GM18526 (cell line): ENCODE results near the gene DUS4L.

Source experiments
- POLR2A ChIP-seq: IDR thresholded peaks from 3 replicates; pipeline ENCODE4 v1.6.1; 2011; ENCODE audit not compliant: insufficient read length; ENCODE audit errors: extremely low read depth

The DUS4L gene

DNA sequence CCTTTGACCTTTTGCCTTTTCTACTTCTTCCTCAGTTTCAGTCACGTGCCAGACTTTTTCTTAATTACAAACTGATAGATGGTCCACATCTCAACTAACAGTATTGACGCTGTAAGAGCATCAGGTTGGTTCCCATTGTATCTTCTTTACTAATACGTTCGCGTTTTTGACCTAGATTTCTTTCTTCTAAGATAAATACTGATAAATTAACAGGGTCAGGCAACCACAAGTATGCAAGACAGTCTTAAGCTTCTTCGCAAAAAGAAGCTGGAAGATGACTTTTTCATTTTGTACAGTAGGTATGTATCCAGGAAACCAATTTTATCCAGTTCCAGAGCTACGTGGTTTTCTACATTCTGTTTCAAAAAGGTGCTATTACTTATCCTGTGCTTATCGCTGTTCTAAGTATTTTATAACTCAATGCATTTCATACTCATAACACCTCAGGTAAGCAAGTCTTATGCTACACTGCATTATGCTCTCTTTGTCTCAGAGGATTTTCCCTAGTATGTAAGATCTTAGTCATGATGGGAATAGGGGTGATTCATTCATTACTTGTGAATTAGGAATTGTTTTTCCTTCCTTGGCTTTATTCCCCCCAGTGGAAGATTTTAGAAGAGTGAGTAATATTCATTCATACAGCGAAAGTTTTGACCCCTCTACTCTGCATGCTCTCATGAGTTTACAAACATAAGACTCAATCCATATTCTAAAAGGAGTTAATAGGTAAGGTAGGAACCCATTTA is 955 bp downstream of the DUS4L start:
- TF ChIP-seq POLR2A: no peak

DNA sequence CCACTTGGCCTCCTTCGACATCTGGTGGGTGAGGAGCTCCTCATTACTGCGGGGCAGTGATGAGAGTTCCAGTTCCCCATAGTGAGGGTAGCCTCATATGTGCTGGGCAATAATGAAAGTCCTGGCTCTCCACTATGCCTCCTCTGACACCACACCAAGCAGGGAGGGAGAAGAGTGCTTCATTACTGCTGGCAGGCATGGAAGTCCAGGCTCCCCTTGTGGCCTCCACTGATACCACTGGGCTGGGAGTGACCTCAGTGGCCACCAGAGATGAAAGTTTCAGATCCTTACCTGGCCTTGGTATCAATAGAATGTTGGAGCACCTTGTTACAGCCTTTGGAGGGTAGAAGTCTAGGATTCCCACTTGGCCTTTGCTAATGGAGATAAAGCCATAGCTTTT is 6.5 kb downstream of the DUS4L start:
- no peak for TF ChIP-seq POLR2A

DNA sequence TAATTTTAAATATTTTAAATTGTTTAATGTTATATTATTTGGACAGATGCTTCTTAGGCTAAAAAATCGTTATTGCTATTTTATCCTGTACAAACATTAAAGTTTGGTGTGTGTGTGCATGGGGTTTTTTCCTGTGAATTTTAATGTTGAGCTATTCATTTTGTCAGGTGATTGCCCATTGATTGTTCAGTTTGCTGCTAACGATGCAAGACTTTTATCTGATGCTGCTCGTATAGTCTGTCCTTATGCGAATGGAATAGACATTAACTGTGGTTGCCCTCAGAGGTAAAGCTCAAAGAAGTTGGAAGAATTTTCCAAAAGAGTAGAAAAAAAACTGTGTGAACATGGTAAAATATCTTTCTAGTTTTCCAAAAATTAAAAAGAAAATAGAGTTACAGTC is 9.8 kb downstream of the DUS4L start:
- no peak for TF ChIP-seq POLR2A

DNA sequence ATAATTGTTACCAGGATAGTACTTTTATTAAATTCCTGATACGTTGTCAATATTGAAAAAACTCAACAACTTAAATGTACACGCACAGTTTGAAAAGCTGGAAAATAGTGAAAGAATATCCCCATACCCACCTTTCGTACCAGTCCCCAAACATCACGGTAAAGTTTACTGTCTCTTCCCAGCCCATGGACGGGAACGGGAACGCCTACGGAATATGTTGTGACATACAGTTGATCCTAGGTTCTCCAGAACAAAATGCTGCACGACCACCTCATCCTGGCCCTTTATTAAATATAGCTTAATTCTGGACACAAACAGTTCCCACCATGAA is 15.7 kb downstream of the DUS4L start:
- TF ChIP-seq POLR2A: no peak

DNA sequence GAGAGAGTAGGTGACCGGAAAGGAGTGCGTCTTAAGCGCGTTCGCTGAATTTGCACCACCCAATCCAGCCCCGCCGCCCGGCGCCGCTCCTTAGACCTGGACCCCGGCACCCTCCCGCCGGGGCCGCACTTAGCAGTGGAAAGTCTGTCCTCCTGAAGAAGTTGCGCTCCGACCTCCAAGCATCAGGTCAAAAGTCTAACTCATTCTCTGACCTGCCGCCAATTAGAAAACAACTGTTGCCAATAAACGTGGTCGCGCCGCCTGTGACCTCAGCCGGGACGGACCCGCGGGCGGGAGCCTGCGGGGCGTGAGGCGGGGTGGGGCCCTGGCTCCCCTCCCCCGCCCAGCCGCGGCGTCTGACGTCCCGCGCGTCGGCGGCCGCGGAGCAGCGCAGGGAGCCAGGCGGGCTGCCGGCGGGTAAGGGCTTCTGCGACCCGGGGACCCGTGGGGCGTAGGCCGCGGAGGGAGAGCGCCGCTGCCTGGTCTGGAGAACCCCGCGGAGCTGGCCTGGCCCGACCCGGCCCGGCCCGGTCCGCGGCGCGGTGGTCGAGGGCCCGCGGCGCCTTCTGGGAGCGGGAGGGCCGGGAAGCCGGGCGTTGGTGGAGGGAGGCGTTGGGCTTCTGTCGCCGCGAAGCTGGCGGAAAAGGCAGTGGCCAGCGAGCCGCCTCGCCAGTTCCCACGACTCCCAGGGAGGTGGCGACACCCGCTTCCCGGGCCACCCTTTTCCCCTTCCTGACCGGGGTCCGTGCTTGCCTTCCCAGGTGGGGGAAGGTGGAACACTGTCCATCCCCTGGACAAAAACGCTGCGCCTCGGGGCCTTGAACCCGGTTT is 16.3 kb downstream of the DUS4L start, which contains the start of gene BCAP29:
Gene BCAP29, plus strand, starts transcription at position 362 of the 831 bp plus-strand sequence. CDS start 527 bp downstream, outside the sequence.
- peak; percentile 74 for TF ChIP-seq POLR2A

DNA sequence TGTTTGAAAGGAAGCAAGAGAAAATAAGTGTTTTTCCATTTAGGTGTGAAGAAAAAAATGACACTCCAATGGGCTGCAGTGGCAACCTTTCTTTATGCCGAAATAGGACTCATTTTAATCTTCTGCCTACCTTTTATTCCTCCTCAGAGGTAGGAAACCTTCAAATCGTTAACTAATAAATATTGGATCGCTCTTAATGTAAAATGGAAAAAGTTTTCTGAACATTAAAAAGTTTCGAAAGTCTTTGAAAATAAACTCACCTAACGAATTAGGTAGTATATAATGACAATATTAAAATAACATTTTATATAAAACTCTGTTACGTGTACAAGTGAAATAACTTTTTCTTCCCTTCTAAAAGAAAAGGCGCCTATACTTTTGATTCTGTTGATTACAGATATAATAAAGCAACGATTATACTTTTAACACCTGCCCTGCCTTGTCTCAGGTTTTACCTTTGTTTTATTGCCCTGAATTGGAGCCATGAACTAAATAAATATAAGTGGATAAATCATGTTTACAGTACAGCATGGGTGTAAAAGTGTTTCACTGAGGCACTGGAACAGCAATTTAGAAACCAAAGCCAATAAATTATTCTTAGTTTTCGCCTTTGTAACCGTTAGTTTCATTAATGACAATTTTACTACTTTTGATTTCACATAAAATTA is 17.1 kb downstream of the DUS4L start:
- TF ChIP-seq POLR2A: no peak

DNA sequence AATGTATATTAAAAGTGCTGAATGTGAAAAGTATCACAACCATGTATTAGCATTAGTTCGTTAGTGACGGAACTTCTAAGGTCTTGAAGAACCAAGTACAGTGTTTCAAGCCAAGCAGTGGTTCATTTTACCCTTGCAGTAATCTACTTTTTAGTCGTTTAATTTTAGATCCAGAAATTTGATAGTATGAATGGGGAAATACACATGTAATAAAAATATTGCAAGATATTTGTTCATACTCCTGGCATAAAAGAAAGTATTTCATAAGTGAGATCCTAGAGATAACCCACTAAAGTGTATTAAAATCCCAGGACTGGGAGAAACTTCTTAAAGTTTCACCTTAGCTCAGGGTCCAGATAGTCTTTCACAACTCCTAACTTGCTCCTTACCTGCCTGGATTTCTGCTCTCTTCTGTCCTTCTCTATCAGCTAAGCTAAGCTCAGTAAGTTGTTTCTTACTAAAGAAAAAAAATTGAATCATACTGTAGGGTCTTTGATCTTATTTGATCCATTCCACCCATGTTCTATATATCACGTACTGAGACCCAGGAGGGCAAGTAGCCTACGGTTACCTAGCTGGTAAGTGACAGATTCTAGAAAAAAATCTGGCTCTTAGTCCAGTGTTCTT is 17.7 kb downstream of the DUS4L start:
- no peak for TF ChIP-seq POLR2A

DNA sequence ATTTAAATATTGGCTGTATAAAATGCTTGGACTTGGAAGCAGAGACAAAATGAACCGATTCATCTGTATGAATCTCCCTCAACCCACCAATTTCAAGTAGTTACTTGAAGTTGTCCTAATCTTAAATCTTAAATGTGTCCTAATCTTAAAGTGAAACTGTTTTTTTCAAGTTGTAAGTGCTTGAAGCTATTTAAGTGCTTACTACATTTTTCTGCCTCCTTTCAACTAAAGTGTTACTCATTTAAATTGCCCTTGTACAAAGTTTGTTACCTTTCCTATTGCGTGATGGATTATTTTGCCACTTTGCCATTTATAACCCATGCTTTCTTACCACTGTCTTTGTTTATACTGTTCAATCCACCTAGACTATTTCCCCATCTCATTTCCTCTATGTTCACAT is 19.1 kb downstream of the DUS4L start:
- TF ChIP-seq POLR2A: no peak

DNA sequence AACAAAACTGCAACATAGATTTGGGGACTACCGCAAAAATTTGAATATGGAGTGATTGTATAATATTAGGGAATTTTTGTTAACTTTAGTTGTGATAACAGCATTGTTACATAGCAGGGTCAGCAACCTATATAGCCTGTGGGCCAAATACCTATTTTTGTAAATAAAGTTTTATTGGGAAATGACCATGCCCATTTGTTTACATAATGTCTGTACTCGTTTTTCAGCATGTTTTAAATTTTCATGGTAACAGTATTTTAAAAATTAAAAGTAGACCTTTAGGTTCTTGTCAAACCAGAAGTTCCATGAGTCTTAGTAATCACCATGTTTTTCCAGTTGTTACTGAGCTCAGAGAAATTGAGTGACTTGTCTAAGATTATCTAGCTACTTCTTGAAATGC is 20.9 kb downstream of the DUS4L start:
- TF ChIP-seq POLR2A: no peak

DNA sequence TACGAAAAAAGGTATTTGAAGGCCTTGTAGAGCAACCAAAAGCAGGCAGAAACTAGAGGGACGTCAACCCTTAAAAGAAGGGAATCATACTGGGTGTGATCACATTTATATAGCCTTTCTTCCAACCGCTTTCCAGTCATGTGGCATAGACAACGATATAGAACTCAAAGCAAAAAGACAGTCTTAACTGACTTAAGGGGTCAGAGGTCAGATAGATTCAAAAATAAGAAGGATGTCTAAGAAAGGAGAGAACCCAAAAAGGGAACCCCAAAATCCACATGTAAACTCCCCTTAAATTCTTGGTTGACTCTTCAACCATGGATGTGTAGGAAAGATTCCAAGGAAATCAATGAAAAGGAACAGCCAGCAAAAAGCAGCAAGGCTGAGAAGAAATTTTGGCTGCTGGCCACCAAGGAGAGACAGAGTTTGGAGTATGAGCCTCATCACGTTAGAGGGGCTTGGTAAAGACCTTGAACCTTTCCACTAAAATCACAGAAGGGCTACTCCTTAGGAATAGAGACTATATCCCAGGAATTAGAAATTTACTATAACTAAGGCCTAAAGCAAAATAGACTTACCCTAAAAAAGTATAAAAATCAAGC is 24.9 kb downstream of the DUS4L start:
- no peak for TF ChIP-seq POLR2A

DNA sequence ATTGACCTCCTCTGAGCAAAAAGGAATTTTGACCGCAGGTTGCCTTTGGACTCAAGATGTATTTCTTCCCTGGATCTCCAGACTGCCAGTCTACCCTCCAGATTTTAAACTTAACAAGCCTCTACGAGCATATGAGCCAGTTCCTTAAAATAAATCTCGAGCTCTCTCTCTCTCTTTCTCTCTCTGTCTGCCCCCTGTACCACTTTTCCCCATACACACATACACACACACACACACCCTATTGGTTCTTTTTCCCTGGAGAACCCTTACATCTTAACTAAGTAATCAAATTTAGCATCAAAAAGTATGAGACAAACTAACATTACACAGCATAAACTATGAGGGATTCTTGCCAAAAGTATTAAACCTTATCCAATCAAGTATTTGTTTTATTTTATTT is 27.6 kb downstream of the DUS4L start:
- no peak for TF ChIP-seq POLR2A

DNA sequence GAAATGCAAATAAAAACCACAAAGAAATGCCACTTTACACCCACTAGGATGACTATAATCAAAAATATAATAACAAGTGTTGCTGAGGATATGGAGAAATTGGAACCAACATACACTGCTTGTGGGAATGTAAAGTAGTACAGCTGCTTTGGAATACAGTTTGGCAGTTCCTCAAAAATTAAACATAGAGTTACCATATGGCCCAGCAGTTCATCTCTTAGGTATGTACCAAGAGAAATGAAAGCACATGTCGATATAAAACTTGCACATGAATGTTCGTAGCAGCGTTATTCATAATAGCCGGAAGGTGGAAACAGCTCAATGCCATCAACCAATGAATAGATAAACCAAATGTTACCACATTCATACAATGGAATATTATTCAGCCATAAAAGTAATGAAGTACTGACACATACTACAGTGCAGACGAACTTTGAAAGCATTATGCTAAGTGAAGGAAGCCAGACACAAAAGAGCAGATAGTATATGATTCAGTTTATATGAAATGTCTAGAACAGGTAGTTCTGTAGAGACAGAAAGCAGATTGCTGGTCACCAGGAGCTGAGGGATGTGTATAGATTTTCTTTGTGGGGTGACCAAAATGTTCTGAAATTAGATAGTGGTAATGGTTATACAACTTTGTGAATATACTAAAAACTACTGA is 28.7 kb downstream of the DUS4L start:
- TF ChIP-seq POLR2A: no peak

DNA sequence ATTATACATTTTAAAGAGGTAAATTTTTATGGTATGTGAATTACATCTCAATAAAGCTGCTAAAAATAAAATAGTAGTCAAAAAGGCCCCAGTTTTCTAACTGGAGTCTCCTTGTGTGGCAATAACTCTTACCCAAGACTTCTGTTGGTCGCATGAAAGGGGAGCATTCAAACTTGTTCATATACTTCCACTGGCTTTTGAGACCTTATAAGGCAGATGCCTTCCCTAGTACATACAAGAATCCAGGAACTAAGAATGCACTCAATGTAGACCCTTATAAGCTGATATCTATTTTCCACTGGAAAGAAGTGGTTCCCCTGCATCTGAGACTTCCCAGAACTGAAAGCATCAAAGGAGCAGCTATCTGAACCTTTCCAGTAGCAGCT is 29.2 kb downstream of the DUS4L start:
- no peak for TF ChIP-seq POLR2A

DNA sequence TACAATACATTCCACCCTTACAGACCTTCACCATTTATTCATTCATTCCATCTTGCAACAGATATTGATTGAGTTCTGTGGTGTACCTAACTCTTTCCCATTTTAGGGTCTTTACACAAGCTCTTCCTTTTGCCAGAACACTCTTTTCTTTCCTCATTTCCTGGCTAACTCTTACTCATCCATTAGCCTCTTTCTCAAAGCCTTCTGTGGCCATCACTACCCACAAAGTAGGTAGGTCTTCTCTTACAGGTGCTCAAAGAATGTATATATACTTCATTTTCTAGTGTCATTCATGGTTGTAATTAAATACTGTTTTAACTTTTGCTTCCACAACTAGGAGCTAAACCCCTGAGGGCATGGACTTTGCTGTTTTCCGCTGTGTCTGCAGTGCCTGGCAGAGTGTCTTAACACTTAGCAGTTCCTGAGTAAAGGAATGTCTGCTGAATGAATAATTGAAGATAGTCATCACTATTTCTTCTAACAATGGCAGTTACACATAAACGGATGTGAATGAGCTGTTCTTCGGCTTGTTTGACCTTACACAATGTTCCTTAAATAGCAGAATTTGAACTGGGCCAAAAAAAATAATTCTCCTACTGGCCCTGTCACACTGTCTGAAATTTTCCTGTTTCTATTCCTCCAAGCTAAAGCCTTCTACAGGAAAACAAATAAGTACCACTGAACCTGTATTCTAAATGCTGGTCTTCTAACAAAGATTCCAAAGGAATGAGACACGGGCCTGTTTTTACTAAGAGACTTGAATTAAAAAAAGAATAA is 31.4 kb downstream of the DUS4L start:
- no peak for TF ChIP-seq POLR2A
